Prostate gland (tissue), 2 donors: ENCODE measurements around the gene SOX1. TPM values are rescaled to one million over a fixed set of nuclear protein-coding genes. Genes with fewer than 3 reads are reported as not detected.

Experiments used
- DNase-seq: peaks from one replicate; pipeline ENCODE4 v3.0.0-alpha.2; 2019; ENCODE audit warnings: low spot score
- H3K27ac ChIP-seq, 2 donors: fragments of 200-600 bp; sonication (generic); 2 replicates each; pipeline ENCODE4 v1.5.1; 2017 to 2019
- H3K27me3 ChIP-seq: fragments of 200-600 bp; sonication (generic); replicated peaks from 2 replicates; pipeline ENCODE4 v1.5.1; 2019; ENCODE audit not compliant: insufficient read depth
- H3K36me3 ChIP-seq, 2 donors: fragments of 200-600 bp; sonication (generic); 1 replicate in 1 of 2; 2 replicates in 1 of 2; pipeline versions ENCODE4 v1.5.1 to v1.8.1; 2017 to 2019
- H3K4me1 ChIP-seq: fragments of 200-600 bp; sonication (generic); replicated peaks from 2 replicates; pipeline ENCODE4 v1.5.1; 2019
- H3K4me3 ChIP-seq, 2 donors: fragments of 200-600 bp; sonication (generic); 2 replicates each; pipeline ENCODE4 v1.5.1; 2017 to 2019
- H3K9me3 ChIP-seq: fragments of 200-600 bp; sonication (generic); 2 replicates; pipeline ENCODE4 v1.5.1; 2017
- CTCF ChIP-seq, 4 experiments: fragments of 200-600 bp in 2 of 4; fragments of 450-650 bp in 2 of 4; sonication (generic) in 2 of 4; IDR thresholded peaks; 1 replicate in 3 of 4; 2 replicates in 1 of 4; pipeline ENCODE4 v1.5.1; 2016 to 2019; ENCODE audit warnings: antibody characterized with exemption in 4 of 4, mild to moderate bottlenecking in 2 of 4, moderate library complexity in 2 of 4
- POLR2A ChIP-seq: fragments of 450-650 bp; IDR thresholded peaks from one replicate; pipeline ENCODE4 v1.6.1; 2016; ENCODE audit warnings: antibody characterized with exemption, mild to moderate bottlenecking
- POLR2AphosphoS5 ChIP-seq: sonication (generic); formaldehyde crosslinking; IDR thresholded peaks from one replicate; pipeline ENCODE4 v1.6.1; 2017; ENCODE audit warnings: antibody characterized with exemption
- WGBS: methylation state at CpG from one replicate; pipeline ENCODE4 v1.1.5; 2018; 5-methylcytosine and 5-hydroxymethylcytosine counted together
- intact Hi-C: fragments of 100-400 bp; cut with DNase I; formaldehyde crosslinking; loops from one replicate; pipeline ENCODE4 v1.14.2; 2022
- total RNA-seq, 2 donors: library from RNA; depleted of rRNA; stranded (reverse); fragments of >200 nt; gene quantifications; one replicate each; pipeline ENCODE4 v1.1.0, GENCODE V29; 2016

SOX1 gene
- total RNA-seq, 2 donors from 2014 or later: 4.4 TPM; not detected in 1

- Histone ChIP-seq H3K27ac (no peak overlapping the region), H3K36me3 (no peaks in the 10 kb centered on the region), H3K4me1 (no peaks in the 10 kb centered on the region), H3K27me3 (peaks cover 65% of the 10 kb centered on the region), H3K4me3 (no peak overlapping the region), H3K9me3 (no peaks in the 10 kb centered on the region)
- WGBS: 2% methylated on average over 39 of the region's 80 CpGs
- TF ChIP-seq POLR2AphosphoS5 (no peak), POLR2A (no peak), CTCF (IDR thresholded peaks at IDR 0.05) (no peak)
- intact Hi-C loops: no loop called here
- no peak for DNase-seq
Observed at GRCh38 chr13:112068540-112069060, 1.7 kb downstream of the SOX1 start.

GRCh38 chr13:112069061-112069844 is 2.3 kb downstream of the SOX1 start:
- H3K9me3 ChIP-seq: no peaks in the 10 kb centered on the region
- no peak overlapping the region for H3K4me3 ChIP-seq
- H3K36me3 ChIP-seq: no peaks in the 10 kb centered on the region
- H3K4me1 ChIP-seq: no peaks in the 10 kb centered on the region
- peaks cover 66% of the 10 kb centered on the region for H3K27me3 ChIP-seq
- no peak overlapping the region for H3K27ac ChIP-seq
- no peak for TF ChIP-seq POLR2A
- TF ChIP-seq POLR2AphosphoS5: no peak
- no peak for TF ChIP-seq CTCF (IDR thresholded peaks at IDR 0.05)
- no peak for DNase-seq
- WGBS: 8% methylated on average over 33 of the region's 33 CpGs
- intact Hi-C loops: no loop called here

GRCh38 chr13:112069845-112070251 is 2.9 kb downstream of the SOX1 start:
- Histone ChIP-seq H3K4me1 (no peaks in the 10 kb centered on the region), H3K9me3 (no peaks in the 10 kb centered on the region), H3K27ac (no peak overlapping the region), H3K27me3 (peaks cover 72% of the 10 kb centered on the region), H3K36me3 (no peaks in the 10 kb centered on the region), H3K4me3 (no peak overlapping the region)
- WGBS: 10% methylated on average over 17 of the region's 17 CpGs
- no peak for DNase-seq
- intact Hi-C loops: no loop called here
- TF ChIP-seq POLR2A (no peak), POLR2AphosphoS5 (no peak), CTCF (IDR thresholded peaks at IDR 0.05) (no peak)

GRCh38 chr13:112071102-112071722 is 4.3 kb downstream of the SOX1 start:
- no peak overlapping the region for H3K4me3 ChIP-seq
- TF ChIP-seq POLR2AphosphoS5 (no peak), CTCF (IDR thresholded peaks at IDR 0.05) (no peak), POLR2A (no peak)
- DNase-seq: no peak
- intact Hi-C loops: no loop called here
- H3K4me1 ChIP-seq: no peaks in the 10 kb centered on the region
- H3K27ac ChIP-seq: no peak overlapping the region
- 24% methylated on average over 13 of the region's 13 CpGs for WGBS
- no peaks in the 10 kb centered on the region for H3K9me3 ChIP-seq
- no peaks in the 10 kb centered on the region for H3K36me3 ChIP-seq
- H3K27me3 ChIP-seq: peaks cover 78% of the 10 kb centered on the region
